Neural cell (in vitro differentiated cells): ENCODE results near the gene SERINC2.

Experiments used
- CTCF ChIP-seq: fragments of 450-650 bp; IDR thresholded peaks from 2 replicates; pipeline ENCODE4 v1.5.1; 2014; ENCODE audit warnings: antibody characterized with exemption, mild to moderate bottlenecking, moderate library complexity; ENCODE audit not compliant: poor library complexity, severe bottlenecking
- EP300 ChIP-seq: fragments of 450-650 bp; conservative IDR thresholded peaks from 2 replicates; pipeline ENCODE4 v1.6.1; 2014; ENCODE audit warnings: antibody characterized with exemption, mild to moderate bottlenecking, moderate library complexity; ENCODE audit not compliant: poor library complexity, severe bottlenecking
- EZH2 ChIP-seq: fragments of 200-600, 300-800 bp; shearing (Covaris generic), sonication (generic); IDR thresholded peaks from 2 replicates; pipeline ENCODE4 v1.6.1; 2014; ENCODE audit warnings: antibody characterized with exemption, low read length, borderline replicate concordance, mild to moderate bottlenecking; ENCODE audit not compliant: insufficient read depth, poor library complexity, severe bottlenecking
- POLR2AphosphoS5 ChIP-seq: IDR thresholded peaks from 2 replicates; pipeline ENCODE4 v1.6.1; 2012
- RAD21 ChIP-seq: fragments of 450-650 bp; conservative IDR thresholded peaks from 2 replicates; pipeline ENCODE4 v1.6.1; 2014; ENCODE audit warnings: antibody characterized with exemption, mild to moderate bottlenecking, moderate library complexity
- REST ChIP-seq: IDR thresholded peaks from 2 replicates; pipeline ENCODE4 v1.6.1; 2012; ENCODE audit warnings: borderline replicate concordance
- TAF1 ChIP-seq: IDR thresholded peaks from 2 replicates; pipeline ENCODE4 v1.6.1; 2012; ENCODE audit warnings: low read depth

DNA sequence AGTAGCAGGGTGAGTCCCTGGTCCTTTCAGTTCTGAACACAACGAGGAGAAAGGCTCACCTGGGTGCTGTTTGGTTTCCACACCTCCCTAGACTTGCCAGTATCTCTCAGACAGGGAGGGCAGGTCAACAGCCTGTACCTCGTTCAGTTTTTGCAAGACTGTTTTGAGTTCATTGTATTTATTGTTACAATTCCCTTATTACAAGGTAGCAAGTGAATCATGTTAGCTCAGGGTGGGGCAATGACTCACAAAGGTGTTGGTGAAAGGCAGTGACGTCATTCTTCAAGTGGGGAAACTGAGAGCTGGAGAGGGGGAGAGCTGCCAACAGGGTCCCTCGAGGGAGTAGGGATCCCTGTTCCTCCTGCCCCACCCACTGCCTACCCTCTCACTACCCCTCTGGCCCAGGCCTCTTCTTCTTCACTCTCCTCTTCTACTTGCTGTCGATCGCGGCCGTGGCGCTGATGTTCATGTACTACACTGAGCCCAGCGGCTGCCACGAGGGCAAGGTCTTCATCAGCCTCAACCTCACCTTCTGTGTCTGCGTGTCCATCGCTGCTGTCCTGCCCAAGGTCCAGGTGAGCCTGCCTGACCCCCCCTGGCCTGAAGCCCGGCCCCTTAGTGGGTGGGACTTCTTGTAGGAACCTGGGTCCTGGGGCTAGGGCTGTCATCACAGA, 13.4 kb downstream of the SERINC2 start:
- TF ChIP-seq CTCF (no peak), REST (no peak), EZH2 (no peak), EP300 (no peak), TAF1 (no peak), POLR2AphosphoS5 (no peak), RAD21 (no peak)
